Astrocyte of the spinal cord (primary cell): ENCODE measurements around the gene PTPRG.
A peak's percentile ranks its signal among the peaks of the same experiment; 100 is the strongest.

ENCODE experiments used
- DNase-seq: peaks from one replicate; pipeline ENCODE4 v3.0.0; 2011; ENCODE audit warnings: low read depth, low spot score
- H3K4me3 ChIP-seq: 2 replicates; pipeline ENCODE4 v1.5.1; 2011; ENCODE audit warnings: low read depth, mild to moderate bottlenecking, low read length, moderate library complexity
- CTCF ChIP-seq: IDR thresholded peaks from 2 replicates; pipeline ENCODE4 v1.5.1; 2012; ENCODE audit warnings: low read depth, mild to moderate bottlenecking, low read length, inconsistent platforms
- in situ Hi-C: cut with HindIII; loops from 2 replicates; pipeline ENCODE4 v1.10.0; 2017; ENCODE audit warnings: low sequenced_read_pairs

The PTPRG gene

GRCh38 chr3:62193586-62194345 is 632.4 kb downstream of the PTPRG start:
- DNase-seq = no peak
- in situ Hi-C loops = no loop called here
- H3K4me3 ChIP-seq = no peak overlapping the region
- no peak for TF ChIP-seq CTCF

GRCh38 chr3:62197350-62198012 is 636.1 kb downstream of the PTPRG start:
- in situ Hi-C loops = no loop called here
- no peak overlapping the region for H3K4me3 ChIP-seq
- no peak for TF ChIP-seq CTCF
- no peak for DNase-seq

GRCh38 chr3:62199126-62199525 is 637.8 kb downstream of the PTPRG start:
- DNase-seq = no peak
- in situ Hi-C loops = no loop called here
- no peak for TF ChIP-seq CTCF
- no peak overlapping the region for H3K4me3 ChIP-seq

- in situ Hi-C loops = no loop called here
These were observed 640.2 kb downstream of the PTPRG start for GRCh38 chr3:62201438-62202035.

GRCh38 chr3:62203152-62203551 is 641.8 kb downstream of the PTPRG start:
- in situ Hi-C loops = no loop called here
- DNase-seq = no peak
- no peak for TF ChIP-seq CTCF
- H3K4me3 ChIP-seq = no peak overlapping the region

More at GRCh38 chr3:62201438-62202035, 640.2 kb downstream of the PTPRG start:
- no peak overlapping the region for H3K4me3 ChIP-seq
- peak; percentile 23 for DNase-seq
- peak; percentile 34 for TF ChIP-seq CTCF

- no peak overlapping the region for H3K4me3 ChIP-seq
- no peak for DNase-seq
- TF ChIP-seq CTCF = no peak
- in situ Hi-C loops = no loop called here
These were observed 642.2 kb downstream of the PTPRG start for GRCh38 chr3:62203561-62203960.
